ENCODE measurements around the gene RBM17.

GRCh38 chr10:6095810-6096570, 7.2 kb downstream of the RBM17 start:
- TF ChIP-seq POLR2AphosphoS5 (IDR thresholded peaks at IDR 0.05; ENCODE audit: low read depth) (no peak), CTCF (IDR thresholded peaks at IDR 0.05; ENCODE audit: insufficient read depth, low read length) (no peak), SPI1 (IDR thresholded peaks at IDR 0.05; ENCODE audit: borderline replicate concordance, low read depth) (no peak), REST (IDR thresholded peaks at IDR 0.05; ENCODE audit: insufficient replicate concordance, low read depth) (no peak), GABPA (IDR thresholded peaks at IDR 0.05; ENCODE audit: low read depth) (no peak)

All from HL-60 (cell line).